GM12865 (cell line): ENCODE measurements around the gene C4A.
A peak's percentile ranks its signal among the peaks of the same experiment; 100 is the strongest.
"Not testable (repeated sequence)": the region's sequence is repeated elsewhere in the genome, so short reads cannot be mapped to it uniquely, and the experiment has no call there.

Source experiments
- DNase-seq: peaks from one replicate; pipeline ENCODE4 v3.0.0; 2010; ENCODE audit warnings: low read depth
- H3K4me3 ChIP-seq: 2 replicates; pipeline ENCODE4 v1.5.1; 2011; ENCODE audit warnings: mild to moderate bottlenecking, low read depth, low read length, control low read depth
- CTCF ChIP-seq: IDR thresholded peaks from 2 replicates; pipeline ENCODE4 v1.5.1; 2011; ENCODE audit warnings: low read length, control low read depth, low read depth, inconsistent platforms; ENCODE audit not compliant: insufficient read depth; ENCODE audit errors: missing control alignments

Gene C4A

GRCh38 chr6:32046450-32047083 lies 64.7 kb downstream of the C4A start:
- no peak for DNase-seq
- TF ChIP-seq CTCF: no peak
- no peak overlapping the region for H3K4me3 ChIP-seq

- no peak for DNase-seq
- no peak for TF ChIP-seq CTCF
- no peak overlapping the region for H3K4me3 ChIP-seq
These were observed 65.2 kb downstream of the C4A start for GRCh38 chr6:32047084-32047478.

GRCh38 chr6:32047539-32047854 lies 65.6 kb downstream of the C4A start:
- no peak overlapping the region for H3K4me3 ChIP-seq

GRCh38 chr6:32047855-32048766 lies 66.3 kb downstream of the C4A start:
- peak; percentile 63 for DNase-seq
- TF ChIP-seq CTCF: peak; percentile 87
- no peak overlapping the region for H3K4me3 ChIP-seq

More at GRCh38 chr6:32047539-32047854, 65.6 kb downstream of the C4A start:
- TF ChIP-seq CTCF: no peak
- no peak for DNase-seq

GRCh38 chr6:32049149-32049548 lies 67.3 kb downstream of the C4A start:
- not testable (repeated sequence) for DNase-seq, H3K4me3 ChIP-seq

- H3K4me3 ChIP-seq, DNase-seq: not testable (repeated sequence)
These were observed 67.9 kb downstream of the C4A start for GRCh38 chr6:32049736-32050135.

- DNase-seq: no peak
- TF ChIP-seq CTCF: no peak
- H3K4me3 ChIP-seq: no peak overlapping the region
These were observed 68.7 kb downstream of the C4A start for GRCh38 chr6:32050562-32050961.
